T-cell (primary cell): ENCODE results near the gene AGAP1. TPM values are rescaled to one million over a fixed set of nuclear protein-coding genes. Genes with fewer than 3 reads are reported as not detected.

ENCODE experiments used
- ATAC-seq, 4 experiments: fragments of 200-7000 bp in 3 of 4; fragments of 150-1000 bp in 1 of 4; cut with Tn5 transposase; replicated peaks in 1 of 4; 1 replicate in 3 of 4; 2 replicates in 1 of 4; pipeline ENCODE4 v1.10.0; 2021; ENCODE audit warnings: moderate library complexity in 3 of 4, mild to moderate bottlenecking in 2 of 4, moderate number of reproducible peaks in 1 of 4
- CTCF ChIA-PET, 2 donors: fragments of 300-600 bp; sonication (Branson Sonifier 250); formaldehyde crosslinking; loops; one replicate each; lab custom pipeline; 2022; ENCODE audit warnings: antibody characterized with exemption in 2 of 2; lab: Charles Lee
- POLR2A ChIA-PET, 2 donors: fragments of 300-600 bp; sonication (Branson Sonifier 250); formaldehyde crosslinking; loops; one replicate each; lab custom pipeline; 2022; ENCODE audit warnings: antibody characterized with exemption in 2 of 2; lab: Charles Lee
- DNase-seq, 35 experiments: peaks; one replicate each; pipeline versions ENCODE4 v3.0.0 to v3.0.0-alpha.2; 2013 to 2023
- H3K27ac ChIP-seq: one replicate; pipeline ENCODE4 v1.5.1; 2013; ENCODE audit warnings: low read length
- H3K27me3 ChIP-seq, 2 experiments: replicated peaks in 1 of 2; 1 replicate in 1 of 2; 2 replicates in 1 of 2; pipeline versions ENCODE4 v1.6.1 to v1.7.0; 2013; ENCODE audit warnings: low read length in 1 of 2, mixed read lengths in 1 of 2; ENCODE audit not compliant: control insufficient read depth in 2 of 2, insufficient read depth in 2 of 2; ENCODE audit errors: extremely low read depth in 1 of 2
- H3K36me3 ChIP-seq, 2 donors: 1 replicate in 1 of 2; 2 replicates in 1 of 2; pipeline versions ENCODE4 v1.6.1 to v1.7.0; 2013; ENCODE audit warnings: low read length in 1 of 2; ENCODE audit not compliant: control insufficient read depth in 2 of 2, insufficient read depth in 1 of 2; ENCODE audit errors: extremely low read depth in 1 of 2
- H3K4me1 ChIP-seq, 2 experiments: 1 replicate in 1 of 2; 2 replicates in 1 of 2; pipeline versions ENCODE4 v1.6.1 to v1.7.0; 2013; ENCODE audit warnings: low read length in 2 of 2, mixed read lengths in 1 of 2; ENCODE audit not compliant: insufficient read depth in 2 of 2, control insufficient read depth in 1 of 2; ENCODE audit errors: extremely low read depth in 1 of 2
- H3K4me3 ChIP-seq, 2 donors: 1 replicate in 1 of 2; 2 replicates in 1 of 2; pipeline versions ENCODE4 v1.5.1 to v1.7.0; 2013; ENCODE audit warnings: mild to moderate bottlenecking in 2 of 2, low read length in 1 of 2, moderate library complexity in 1 of 2; ENCODE audit not compliant: control insufficient read depth in 1 of 2; ENCODE audit errors: extremely low read depth in 1 of 2
- H3K9me3 ChIP-seq: 2 replicates; pipeline ENCODE4 v1.7.0; 2013
- H3K27ac Mint-ChIP-seq, 2 donors: one replicate each; pipeline ENCODE4 v1.8.0; 2020 to 2021; ENCODE audit warnings: mild to moderate bottlenecking in 2 of 2, mixed read lengths in 2 of 2
- H3K27me3 Mint-ChIP-seq, 2 donors: one replicate each; pipeline ENCODE4 v1.8.0; 2021 to 2022; ENCODE audit warnings: mixed read lengths in 2 of 2
- H3K36me3 Mint-ChIP-seq: one replicate; pipeline ENCODE4 v1.8.0; 2021; ENCODE audit warnings: mixed read lengths
- H3K4me1 Mint-ChIP-seq, 3 donors: one replicate each; pipeline ENCODE4 v1.8.0; 2020 to 2022; ENCODE audit warnings: mixed read lengths in 3 of 3, mild to moderate bottlenecking in 1 of 3
- H3K4me3 Mint-ChIP-seq, 3 donors: one replicate each; pipeline ENCODE4 v1.8.0; 2020 to 2022; ENCODE audit warnings: mild to moderate bottlenecking in 3 of 3, mixed read lengths in 3 of 3, moderate library complexity in 3 of 3
- H3K9me3 Mint-ChIP-seq, 3 donors: one replicate each; pipeline ENCODE4 v1.8.0; 2020 to 2022; ENCODE audit warnings: mixed read lengths in 3 of 3
- WGBS: methylation state at CpG from one replicate; pipeline ENCODE4 v1.1.5; 2013; ENCODE audit warnings: missing lambda C conversion rate; ENCODE audit not compliant: insufficient coverage; 5-methylcytosine and 5-hydroxymethylcytosine counted together
- total RNA-seq, 35 experiments: library from RNA in 6 of 35; stranded (reverse) in 6 of 35; fragments of 120-200 nt in 1 of 35; gene quantifications; one replicate each; pipeline versions ENCODE4 v1.2.1 to v1.2.4 and lab custom pipeline; 2013 to 2026

The AGAP1 gene
- total RNA-seq, 5 donors from 2014 or later (not counting 1 experiment from before 2014, with no cell fraction given) = 3.9 to 15.6 (median 5.2) TPM

DNA sequence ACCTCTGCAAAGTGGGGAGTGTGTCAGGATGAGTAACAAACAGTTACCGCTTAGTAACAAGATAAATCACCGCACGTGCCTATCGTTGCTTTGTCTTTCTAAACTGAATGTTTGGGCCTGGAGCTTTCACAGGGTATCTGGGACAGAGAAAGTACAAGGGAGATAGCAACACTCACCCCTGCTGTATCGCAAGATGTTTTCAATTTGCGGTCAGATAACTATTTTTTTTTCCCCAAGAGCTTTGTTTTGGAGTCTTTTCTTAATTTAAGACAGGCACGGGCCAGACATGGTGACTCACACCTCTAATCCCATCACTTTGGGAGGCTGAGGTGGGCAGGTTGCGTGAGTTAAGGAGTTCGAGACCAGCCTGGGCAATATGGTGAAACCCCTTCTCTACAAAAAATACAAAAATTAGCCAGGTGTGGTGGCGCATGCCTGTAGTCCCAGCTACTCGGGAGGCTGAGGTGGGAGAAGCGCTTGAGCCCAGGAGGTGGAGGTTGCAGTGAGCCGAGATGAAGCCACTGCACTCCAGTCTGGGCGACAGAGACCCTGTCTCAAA lies 527.7 kb downstream of the AGAP1 start:
- H3K27ac Mint-ChIP-seq = no peak overlapping the region
- CTCF ChIA-PET = interaction anchor here in 1 of 2 donors (0.6 kb wide), 1 partner anchor 500 kb away, joined by 4 read pairs; no protein-coding TSS in a partner anchor

DNA sequence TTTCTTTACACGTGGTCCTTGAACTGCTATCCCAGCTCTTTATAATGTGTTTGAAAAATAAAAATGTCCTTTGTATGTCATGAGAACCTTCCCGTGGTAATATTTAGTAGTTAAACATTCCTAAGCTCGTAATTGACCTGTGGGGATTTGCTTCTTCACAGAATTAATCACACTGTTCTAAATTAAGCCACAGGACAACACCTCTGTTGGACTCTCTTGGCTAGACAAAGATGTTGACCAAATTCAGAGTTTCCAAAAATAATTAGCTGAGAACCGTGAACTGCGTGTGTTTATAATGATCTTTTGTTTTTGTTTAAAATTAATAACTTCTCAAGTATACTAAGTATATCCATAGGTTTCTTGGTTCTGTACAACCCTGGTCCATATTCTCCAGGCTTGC lies 528.3 kb downstream of the AGAP1 start:
- CTCF ChIA-PET = interaction anchor here in 1 of 2 donors (0.6 kb wide), 1 partner anchor 499 kb away, joined by 4 read pairs; no protein-coding TSS in a partner anchor

More for the DNA sequence above, 527.7 kb downstream of the AGAP1 start:
- no peaks in the 10 kb centered on the region for H3K4me1 Mint-ChIP-seq
- DNase-seq (no peak), ATAC-seq (no peak)
- no peaks in the 10 kb centered on the region for H3K36me3 Mint-ChIP-seq
- H3K27me3 Mint-ChIP-seq = peaks cover 0 to 5% of the 10 kb centered on the region in 2 donors
- Histone ChIP-seq H3K4me1 (no peaks in the 10 kb centered on the region), H3K27ac (no peak overlapping the region), H3K9me3 (no peaks in the 10 kb centered on the region), H3K27me3 (peaks cover 0 to 5% of the 10 kb centered on the region in 2 experiments), H3K36me3 (no peaks in the 10 kb centered on the region), H3K4me3 (no peak overlapping the region)
- no peak overlapping the region for H3K4me3 Mint-ChIP-seq
- no peaks in the 10 kb centered on the region for H3K9me3 Mint-ChIP-seq
- POLR2A ChIA-PET = no interaction called here
- 97% methylated on average over 5 of the region's 14 CpGs for WGBS

GRCh38 chr2:236025892-236026291 lies 532.0 kb downstream of the AGAP1 start:
- no peaks in the 10 kb centered on the region for H3K36me3 Mint-ChIP-seq
- CTCF ChIA-PET = no interaction called here
- DNase-seq = no peak
- H3K4me1 ChIP-seq = no peaks in the 10 kb centered on the region
- no peaks in the 10 kb centered on the region for H3K4me1 Mint-ChIP-seq
- H3K27me3 ChIP-seq = no peaks in the 10 kb centered on the region
- H3K27ac Mint-ChIP-seq = no peak overlapping the region
- H3K36me3 ChIP-seq = no peaks in the 10 kb centered on the region
- POLR2A ChIA-PET = no interaction called here
- H3K9me3 Mint-ChIP-seq = peaks cover 0 to 4% (median 0%) of the 10 kb centered on the region in 3 donors
- no peak overlapping the region for H3K4me3 Mint-ChIP-seq
- peaks cover 0 to 5% of the 10 kb centered on the region in 2 donors for H3K27me3 Mint-ChIP-seq
- no peaks in the 10 kb centered on the region for H3K9me3 ChIP-seq
- no peak overlapping the region for H3K27ac ChIP-seq
- H3K4me3 ChIP-seq = no peak overlapping the region
- no peak for ATAC-seq
- 71% methylated on average over 1 of the region's 3 CpGs for WGBS

More for the DNA sequence above, 528.3 kb downstream of the AGAP1 start:
- Histone ChIP-seq H3K4me1 (no peaks in the 10 kb centered on the region), H3K27ac (no peak overlapping the region), H3K9me3 (no peaks in the 10 kb centered on the region), H3K36me3 (no peaks in the 10 kb centered on the region), H3K4me3 (no peak overlapping the region), H3K27me3 (peaks cover 0 to 5% of the 10 kb centered on the region in 2 experiments)
- no peak for ATAC-seq
- POLR2A ChIA-PET = no interaction called here
- WGBS = 60% methylated on average over 1 of the region's 5 CpGs
- no peak overlapping the region for H3K27ac Mint-ChIP-seq
- H3K36me3 Mint-ChIP-seq = no peaks in the 10 kb centered on the region
- H3K27me3 Mint-ChIP-seq = peaks cover 0 to 5% of the 10 kb centered on the region in 2 donors
- H3K4me3 Mint-ChIP-seq = no peak overlapping the region
- no peaks in the 10 kb centered on the region for H3K9me3 Mint-ChIP-seq
- no peak for DNase-seq
- H3K4me1 Mint-ChIP-seq = no peaks in the 10 kb centered on the region

DNA sequence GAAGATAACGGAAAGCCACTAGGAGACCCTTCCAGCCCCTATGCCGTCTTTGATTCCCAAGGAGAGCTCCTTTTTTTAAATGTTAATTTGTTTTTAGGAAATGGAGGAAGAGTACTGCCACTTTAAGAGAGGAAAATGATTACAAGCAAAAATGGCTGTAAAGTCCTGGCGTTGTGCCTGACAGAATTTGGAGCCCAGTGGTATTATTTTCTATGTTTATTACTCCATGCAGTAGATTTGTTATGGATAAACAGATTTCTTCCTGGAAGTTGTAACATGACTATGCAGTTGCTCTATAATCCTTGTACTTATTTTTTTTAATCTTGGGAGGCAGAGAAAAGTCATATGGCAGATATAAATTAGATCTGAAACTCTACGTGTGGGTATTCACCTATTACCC lies 533.0 kb downstream of the AGAP1 start:
- H3K27ac ChIP-seq = no peak overlapping the region
- 100% methylated on average over 1 of the region's 4 CpGs for WGBS
- H3K36me3 ChIP-seq = no peaks in the 10 kb centered on the region
- ATAC-seq (no peak), DNase-seq (no peak)
- H3K4me1 ChIP-seq = no peaks in the 10 kb centered on the region
- H3K4me1 Mint-ChIP-seq = no peaks in the 10 kb centered on the region
- no peak overlapping the region for H3K4me3 ChIP-seq
- H3K27ac Mint-ChIP-seq = no peak overlapping the region
- H3K9me3 Mint-ChIP-seq = peaks cover 0 to 4% (median 0%) of the 10 kb centered on the region in 3 donors
- peaks cover 0 to 5% of the 10 kb centered on the region in 2 donors for H3K27me3 Mint-ChIP-seq
- H3K4me3 Mint-ChIP-seq = no peak overlapping the region
- H3K9me3 ChIP-seq = no peaks in the 10 kb centered on the region
- POLR2A ChIA-PET = no interaction called here
- CTCF ChIA-PET = no interaction called here
- no peaks in the 10 kb centered on the region for H3K27me3 ChIP-seq
- H3K36me3 Mint-ChIP-seq = no peaks in the 10 kb centered on the region

DNA sequence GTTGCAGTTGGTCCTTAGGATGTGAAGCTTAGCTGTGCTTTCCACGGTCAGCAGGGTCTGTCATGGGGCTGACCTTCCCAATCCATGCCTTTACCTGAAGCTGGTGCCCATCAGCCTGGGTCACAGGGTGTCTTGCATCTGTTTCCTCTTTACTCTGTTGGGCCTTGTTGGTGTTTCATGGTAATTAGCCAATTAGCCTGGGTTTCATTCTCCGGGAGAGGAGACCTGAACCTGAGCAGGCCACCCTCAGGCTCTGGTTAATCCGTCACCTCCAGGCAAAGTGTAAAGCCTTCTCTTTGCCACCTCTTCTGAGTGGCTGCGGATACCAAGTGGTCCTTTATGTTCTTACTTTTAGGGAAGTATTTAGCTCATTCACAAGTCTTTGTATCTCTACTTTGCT lies 534.2 kb downstream of the AGAP1 start:
- POLR2A ChIA-PET = no interaction called here
- Mint-ChIP-seq H3K27ac (no peak overlapping the region), H3K27me3 (peaks cover 5% of the 10 kb centered on the region in 2 donors), H3K4me1 (no peaks in the 10 kb centered on the region), H3K36me3 (no peaks in the 10 kb centered on the region), H3K4me3 (no peak overlapping the region), H3K9me3 (peaks cover 0 to 4% (median 0%) of the 10 kb centered on the region in 3 donors)
- Histone ChIP-seq H3K9me3 (no peaks in the 10 kb centered on the region), H3K27ac (no peak overlapping the region), H3K36me3 (no peaks in the 10 kb centered on the region), H3K4me1 (no peaks in the 10 kb centered on the region), H3K4me3 (no peak overlapping the region), H3K27me3 (no peaks in the 10 kb centered on the region)
- ATAC-seq (no peak), DNase-seq (no peak)
- CTCF ChIA-PET = no interaction called here
- WGBS = 74% methylated on average over 2 of the region's 4 CpGs

DNA sequence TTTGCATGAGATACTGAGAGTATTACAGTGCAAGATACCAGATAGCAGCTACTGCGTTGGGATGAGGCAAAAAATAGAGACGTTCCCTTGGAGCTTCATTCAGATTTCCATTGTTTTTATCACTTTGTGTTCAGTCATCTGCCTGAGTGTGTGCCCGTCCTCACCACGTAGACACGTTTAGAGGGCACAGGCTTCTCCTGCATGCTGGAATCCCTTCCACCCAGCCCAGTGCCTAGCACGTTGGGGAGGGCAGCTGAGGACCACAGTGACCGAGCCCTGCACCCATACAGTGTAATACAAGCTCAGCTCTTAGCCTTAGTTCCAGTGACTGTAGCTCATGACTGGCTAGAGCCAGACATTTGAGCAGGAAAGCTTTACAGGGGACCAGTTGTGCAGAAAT lies 539.6 kb downstream of the AGAP1 start:
- Mint-ChIP-seq H3K36me3 (no peaks in the 10 kb centered on the region), H3K4me1 (no peaks in the 10 kb centered on the region), H3K27me3 (peaks cover 0 to 5% of the 10 kb centered on the region in 2 donors), H3K27ac (no peak overlapping the region), H3K9me3 (peaks cover 0 to 4% (median 0%) of the 10 kb centered on the region in 3 donors), H3K4me3 (no peak overlapping the region)
- Histone ChIP-seq H3K9me3 (no peaks in the 10 kb centered on the region), H3K4me3 (no peak overlapping the region), H3K27ac (no peak overlapping the region), H3K27me3 (peaks cover 0 to 5% of the 10 kb centered on the region in 2 experiments), H3K4me1 (no peaks in the 10 kb centered on the region), H3K36me3 (no peaks in the 10 kb centered on the region)
- 84% methylated on average over 3 of the region's 7 CpGs for WGBS
- CTCF ChIA-PET = interaction anchor here in 1 of 2 donors (0.6 kb wide), 1 partner anchor 174 kb away, joined by 3 read pairs; no protein-coding TSS in a partner anchor
- POLR2A ChIA-PET = no interaction called here
- ATAC-seq (no peak), DNase-seq (no peak)
